GM18861 (cell line): ENCODE measurements around the gene C16orf86.

Source experiments
- ATAC-seq: cut with Tn5 transposase; IDR thresholded peaks from one replicate; pipeline ENCODE4 v1.9.1; 2021; ENCODE audit not compliant: unreplicated experiment

Gene C16orf86

DNA sequence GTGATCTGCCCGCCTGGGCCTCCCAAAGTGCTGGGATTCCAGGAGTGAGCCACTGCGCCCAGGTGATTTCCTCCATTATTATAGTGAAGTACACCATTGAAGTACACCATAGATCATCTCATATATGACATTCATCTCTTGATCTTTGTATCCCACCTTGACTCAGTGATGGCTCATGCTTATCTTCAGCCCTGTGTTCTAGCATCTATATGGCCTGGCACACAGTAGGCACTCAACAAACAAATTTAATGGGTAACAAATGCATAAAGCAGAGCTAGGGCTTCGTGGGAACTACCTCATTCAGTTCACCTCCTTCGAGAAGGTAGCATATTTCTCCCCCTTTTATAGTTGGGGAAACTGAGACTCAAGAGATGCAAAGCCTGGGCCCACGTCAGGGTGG is 1.0 kb upstream of the C16orf86 start:
- ATAC-seq = no peak

DNA sequence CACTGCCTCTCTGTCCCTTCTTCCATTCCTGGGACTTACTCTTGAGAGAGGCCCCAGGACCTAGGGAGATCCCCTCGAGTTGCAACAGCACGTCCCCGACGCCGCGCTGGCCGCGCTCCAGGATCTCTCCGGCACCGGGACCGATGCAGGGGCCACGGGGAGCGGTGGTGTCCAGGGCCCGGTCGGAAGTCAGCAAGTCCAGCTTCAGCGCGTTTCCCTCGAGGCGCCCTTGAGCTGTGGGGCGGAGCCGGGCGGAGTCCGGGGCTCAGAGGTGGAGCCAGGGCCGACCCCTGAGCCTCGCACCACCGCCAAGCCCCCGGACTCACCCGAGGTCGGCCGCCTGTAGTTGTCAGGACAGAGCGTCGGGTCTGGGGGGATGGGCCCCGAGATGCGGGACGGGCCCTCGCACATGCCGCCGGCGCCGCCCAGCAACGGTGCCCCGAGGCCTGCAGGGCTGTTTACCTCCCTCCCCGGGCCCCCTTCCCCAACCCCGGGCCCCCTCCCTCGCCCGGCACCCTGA is 522 bp upstream of the C16orf86 start:
- no peak for ATAC-seq

DNA sequence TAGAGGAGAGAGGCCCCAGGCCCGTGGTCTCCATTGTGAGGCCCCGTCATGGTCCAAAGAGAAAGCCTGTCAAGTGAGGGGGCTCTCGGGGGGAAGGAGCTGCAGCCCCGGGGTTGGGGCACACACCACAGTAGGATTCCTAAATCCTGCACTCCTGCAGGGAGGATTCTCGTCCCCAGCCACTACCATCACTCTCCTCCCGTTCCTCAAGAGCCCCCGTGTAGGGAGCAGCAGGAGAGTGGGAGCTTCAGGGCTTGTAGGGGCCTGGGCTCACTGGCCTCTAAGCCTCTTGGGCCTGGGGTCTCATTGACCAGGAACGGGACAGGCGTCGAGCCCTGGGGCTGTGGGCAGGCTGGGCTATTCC is 821 bp downstream of the C16orf86 start:
- no peak for ATAC-seq

DNA sequence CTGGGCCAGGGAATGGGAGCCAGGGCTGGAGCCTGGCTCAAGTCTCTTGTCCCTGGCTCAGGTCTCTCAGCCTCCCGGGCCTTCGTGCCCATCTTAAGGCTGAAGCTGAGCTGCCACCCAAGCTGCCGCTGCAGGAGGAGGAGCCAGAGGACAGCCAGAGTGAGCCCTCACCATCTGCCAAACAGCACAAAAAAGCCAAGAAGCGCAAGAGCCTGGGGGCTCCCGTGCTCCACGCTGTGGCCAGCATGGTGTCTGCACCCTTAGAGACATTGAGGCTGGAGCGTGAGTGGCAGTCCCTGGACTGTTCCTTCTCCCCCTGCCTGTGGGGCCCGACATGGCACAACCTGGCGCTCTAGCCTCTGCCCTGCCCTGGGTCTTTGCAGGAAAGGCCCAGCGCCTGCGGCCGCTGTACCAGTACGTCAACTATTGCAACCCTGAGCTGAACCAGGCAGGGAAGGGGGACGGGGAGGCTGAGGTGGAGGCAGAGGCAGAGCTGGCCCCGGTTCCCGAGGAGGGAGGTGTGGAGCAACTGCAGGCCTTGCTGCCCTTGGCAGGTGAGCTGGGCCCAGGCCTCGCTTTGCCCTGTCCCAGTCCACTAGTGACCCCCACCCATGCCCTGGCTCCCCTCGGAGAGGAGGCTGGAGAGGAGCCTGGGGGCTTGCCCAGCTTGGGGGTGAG is 1.3 kb downstream of the C16orf86 start:
- peak; percentile 68 for ATAC-seq

DNA sequence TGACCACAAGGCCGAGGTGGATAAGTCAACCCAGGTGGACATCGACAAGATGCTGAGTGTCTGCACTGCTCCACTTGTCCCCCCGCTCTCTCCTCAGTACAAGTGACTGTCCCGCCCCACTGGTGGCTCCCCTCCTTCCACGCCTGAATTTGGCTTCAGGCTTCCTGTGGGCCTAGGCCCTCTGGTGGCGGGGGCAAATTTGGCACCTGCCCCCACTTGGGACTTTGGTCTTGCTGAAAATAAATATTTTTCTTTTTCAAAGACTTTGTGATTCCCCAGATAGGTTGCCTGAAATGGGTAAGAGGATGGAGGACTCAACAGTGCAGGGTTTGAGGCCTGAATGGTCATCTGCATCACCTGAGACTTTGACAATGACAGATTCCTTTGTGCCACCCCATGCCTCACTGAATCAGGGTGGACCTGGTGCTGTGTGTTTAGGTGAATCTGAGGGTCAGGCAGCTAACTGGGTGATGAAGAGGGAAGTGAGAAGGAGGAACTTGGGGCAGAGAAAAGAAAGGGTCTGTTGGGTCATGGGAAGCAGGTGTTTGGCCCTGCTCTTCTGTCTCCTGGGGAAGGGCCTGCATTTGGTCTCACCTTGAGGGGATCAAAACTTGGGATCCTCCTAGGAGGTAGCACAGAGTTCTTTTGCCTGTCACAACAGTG is 2.0 kb downstream of the C16orf86 start:
- ATAC-seq = no peak

DNA sequence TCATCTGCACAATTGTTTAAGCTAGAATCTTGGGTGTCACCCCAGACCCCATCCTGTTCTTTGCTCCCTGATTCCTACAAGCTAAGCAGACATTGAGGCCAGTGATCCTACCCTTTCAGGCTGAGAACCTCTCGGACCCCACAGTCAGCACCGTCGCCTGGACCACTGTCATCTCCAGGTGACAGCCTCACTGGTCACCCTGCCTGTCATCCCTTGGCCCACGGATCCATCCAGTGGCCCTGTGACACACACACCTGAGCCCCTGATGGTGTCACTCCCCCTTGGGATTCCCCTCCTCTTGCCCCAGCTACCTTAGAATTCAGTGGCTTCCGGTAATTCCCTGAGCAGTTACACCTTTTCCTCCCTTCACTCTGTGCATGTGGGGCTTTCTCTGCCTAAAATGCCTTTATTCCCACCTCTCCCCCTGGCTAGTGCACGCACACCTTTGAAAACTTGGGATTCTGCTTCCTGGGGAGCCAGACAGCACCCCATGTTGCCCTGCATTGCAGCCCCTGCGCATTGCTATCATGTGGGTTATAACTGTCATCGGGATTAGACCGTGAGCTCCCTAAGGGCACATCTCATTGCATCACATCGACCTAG is 3.0 kb downstream of the C16orf86 start:
- ATAC-seq = no peak

DNA sequence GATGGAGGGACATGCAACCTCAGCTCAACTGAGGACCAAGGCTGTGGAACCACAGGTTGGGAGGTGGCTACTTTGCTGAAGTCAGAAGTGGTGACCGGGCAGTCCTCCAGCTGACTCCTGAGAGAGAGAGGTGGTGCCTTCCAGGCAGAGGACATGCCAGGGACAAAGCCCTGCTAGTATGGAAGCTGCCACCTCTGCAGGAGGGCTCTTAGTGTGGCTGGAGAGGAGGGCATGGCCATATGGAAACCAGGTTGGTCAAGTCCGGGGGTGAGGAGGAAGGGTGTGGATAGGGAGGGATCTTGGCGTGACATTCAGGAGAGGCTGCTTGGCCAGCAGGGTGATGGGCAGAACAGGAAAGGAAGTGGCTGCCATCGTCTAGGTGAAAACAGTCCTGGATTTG is 5.7 kb downstream of the C16orf86 start:
- no peak for ATAC-seq

DNA sequence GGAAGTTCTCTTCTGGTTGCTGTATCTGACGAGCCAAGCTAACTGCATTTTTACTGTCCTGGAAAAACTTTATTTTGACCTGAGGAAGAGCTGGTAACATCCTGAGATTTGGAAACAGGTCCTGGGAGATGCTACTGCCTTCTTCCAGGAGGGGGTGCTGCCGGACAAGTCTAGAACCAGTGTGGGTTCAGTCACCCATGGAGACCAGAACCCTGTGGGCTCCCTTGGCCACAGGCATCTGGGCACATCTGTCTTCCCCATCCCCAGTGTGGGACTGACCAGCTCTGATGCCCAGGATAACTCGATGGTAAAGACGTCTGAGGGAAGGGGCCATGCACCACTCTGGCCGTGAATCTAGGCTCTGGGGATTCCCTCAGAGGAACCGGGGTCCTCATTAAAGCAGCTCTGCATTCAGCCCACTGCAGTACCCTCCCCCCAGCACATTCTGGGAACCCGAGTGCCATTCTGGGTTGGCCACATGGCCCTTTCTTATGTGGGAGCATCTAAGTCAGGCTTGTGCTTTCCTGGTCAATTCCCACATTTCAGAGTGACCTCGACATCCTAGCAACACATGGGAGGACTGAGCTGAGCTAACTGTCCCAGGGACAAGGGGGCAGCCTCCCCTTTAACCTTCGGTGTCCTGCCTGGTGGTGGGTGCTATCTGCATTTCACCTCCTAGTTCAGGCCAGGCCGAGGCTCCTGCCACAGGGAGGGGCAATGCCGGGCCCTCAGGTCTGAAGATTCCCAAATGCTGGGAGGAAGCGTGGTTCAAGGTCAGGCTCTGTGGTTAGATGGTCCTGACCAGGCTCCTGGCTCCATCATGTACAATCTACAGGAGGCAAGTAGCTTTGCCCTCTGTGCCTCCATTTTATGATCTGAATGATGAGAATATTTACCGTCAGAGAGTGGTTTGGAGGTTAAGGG is 6.4 kb downstream of the C16orf86 start:
- ATAC-seq = no peak

DNA sequence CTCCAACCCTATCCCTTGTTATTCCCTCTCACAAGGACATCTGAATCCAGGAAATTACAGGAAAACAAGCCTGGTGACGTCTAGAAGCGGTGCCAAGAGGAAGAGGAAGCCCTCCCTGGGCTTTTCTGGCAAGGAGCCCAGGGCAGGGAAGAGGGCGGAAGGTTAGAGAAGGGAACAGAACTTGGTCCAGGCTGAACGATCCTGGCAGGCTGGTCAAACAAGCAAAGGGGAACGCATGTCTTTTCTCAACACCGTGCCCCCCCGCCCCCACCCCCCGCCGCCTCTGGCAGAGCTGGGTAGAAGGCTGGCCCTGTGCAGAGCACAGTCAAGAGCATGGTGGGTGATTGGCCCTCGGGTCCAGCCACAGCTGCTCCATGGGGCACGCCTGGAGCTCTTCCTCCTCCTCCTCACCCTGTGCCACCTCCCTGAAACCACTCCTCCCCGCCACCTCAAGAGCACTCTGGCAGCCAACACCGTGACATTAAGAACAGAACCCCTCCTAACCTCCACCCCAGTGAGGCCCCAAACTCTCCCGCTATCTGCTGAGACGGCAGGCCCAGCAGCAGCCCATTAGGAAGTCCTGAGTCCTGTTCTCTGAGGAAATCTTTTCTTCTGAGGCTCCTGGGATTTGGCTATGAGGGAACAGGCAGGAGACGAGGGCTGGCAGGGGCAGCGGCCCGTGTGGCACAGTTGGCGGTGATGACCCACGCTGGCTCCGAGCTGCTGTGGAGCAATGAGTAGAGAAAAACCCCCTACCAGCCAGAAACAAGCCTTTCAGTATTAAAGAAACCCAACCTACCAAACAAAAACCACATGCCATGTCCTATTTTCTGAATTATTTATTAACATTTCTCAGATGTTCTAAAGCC is 7.3 kb downstream of the C16orf86 start:
- ATAC-seq = no peak

DNA sequence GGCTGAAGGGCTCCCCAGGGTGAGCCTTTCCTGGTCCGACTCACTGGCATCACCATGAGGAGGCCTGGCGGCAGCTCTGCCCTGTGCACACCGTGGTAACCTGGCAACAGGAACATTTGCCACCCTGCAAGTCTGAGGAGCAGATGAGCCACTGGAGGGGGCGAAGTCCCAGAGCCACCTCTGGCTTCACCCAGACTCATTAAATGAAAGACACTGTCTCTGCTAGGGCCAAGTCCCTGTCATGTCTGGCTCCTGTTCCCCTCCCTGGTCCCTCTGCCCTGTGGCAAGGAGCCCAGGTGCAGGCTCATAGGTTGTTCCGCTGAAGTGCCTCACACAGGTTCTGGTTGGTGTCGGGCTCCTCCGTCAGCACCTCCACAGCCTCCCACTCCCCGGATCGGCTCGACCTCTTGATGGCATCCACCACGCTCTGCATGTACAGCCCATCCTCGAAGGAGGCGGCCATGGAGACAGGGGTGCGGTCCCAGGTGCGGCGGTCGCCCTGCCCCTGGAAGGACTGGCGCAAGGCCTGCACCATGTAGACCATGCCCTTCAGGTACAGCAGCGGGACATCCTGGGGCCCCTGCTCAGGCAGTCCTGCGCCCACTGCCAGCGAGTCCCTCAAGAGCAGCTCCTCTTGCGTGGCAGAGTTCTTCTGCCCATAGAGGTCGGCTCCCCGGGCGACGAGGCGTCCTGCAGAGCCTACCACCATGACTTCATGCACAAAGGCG is 8.4 kb downstream of the C16orf86 start:
- no peak for ATAC-seq

DNA sequence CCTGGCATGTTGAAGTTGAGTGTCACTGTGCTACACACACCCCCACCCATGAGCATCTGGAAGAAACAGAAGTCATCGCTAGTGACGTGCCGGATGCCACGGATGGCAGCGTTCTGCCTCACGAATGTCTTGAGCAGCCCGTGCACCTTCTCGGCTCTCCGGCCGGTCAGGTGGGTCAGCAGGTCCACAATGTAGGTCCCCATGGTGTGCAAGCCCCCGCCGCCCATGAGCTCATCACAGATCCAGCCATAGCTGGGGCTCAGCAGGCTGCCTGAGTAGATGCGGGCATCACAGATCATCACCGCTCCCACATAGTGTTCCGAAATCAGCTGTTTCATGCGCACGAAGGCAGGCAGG is 8.9 kb downstream of the C16orf86 start:
- no peak for ATAC-seq

DNA sequence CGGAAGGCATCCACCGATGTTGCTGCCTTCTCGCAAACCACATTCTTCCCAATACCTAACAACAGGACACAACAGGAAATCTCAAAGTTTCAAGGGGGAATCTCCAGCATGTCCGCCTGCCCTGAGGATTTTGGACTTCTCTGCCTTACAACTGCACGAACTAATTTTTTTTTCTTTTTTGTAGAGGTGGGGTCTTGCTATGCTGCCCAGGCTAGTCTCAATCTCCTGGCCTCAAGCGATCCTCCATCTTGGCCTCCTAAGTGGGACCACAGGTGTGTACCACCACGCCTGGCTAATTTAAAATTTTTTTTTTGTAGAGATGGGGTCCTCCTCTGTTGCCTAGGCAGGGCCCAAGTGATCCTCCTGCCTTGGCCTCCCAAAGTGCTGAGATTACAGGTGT is 9.4 kb downstream of the C16orf86 start:
- ATAC-seq = no peak

DNA sequence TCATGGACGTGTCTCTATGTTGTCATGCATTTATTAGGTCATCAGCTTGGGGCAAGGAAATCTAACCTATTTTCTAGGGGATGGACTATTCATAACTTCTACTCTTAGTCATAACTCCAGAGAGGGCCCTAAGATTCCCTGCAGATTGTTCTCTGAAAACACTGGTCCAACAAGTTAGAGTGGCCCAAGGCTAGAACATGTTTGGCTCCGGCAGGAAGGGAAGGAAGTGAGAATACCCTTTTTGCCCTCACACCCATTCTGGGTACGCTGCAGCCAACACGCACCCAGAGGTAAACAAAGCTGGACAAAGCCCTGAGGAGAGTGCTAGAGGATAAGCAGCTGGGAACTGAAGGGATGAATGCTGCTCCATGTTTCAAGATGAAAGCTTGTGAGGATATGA is 9.9 kb downstream of the C16orf86 start:
- no peak for ATAC-seq

DNA sequence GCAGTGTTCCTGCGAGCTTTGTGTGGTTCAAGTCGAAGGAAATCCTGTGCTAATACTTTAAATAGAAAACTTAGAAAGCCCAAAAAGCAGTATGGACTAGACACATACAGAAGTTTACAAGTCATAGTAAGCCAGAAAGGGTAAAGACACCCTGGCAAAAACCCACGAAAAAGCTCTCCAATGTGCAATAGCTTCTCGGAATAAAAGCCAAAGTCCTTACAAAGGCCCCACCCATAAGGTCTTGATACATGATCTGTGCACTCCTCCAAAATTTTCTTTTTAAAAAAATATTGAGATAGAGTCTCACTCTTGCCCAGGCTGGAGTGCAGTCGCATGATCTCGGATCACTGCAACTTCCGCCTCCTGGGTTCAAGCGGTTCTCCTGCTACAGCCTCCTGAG is 10.3 kb downstream of the C16orf86 start:
- ATAC-seq = no peak

DNA sequence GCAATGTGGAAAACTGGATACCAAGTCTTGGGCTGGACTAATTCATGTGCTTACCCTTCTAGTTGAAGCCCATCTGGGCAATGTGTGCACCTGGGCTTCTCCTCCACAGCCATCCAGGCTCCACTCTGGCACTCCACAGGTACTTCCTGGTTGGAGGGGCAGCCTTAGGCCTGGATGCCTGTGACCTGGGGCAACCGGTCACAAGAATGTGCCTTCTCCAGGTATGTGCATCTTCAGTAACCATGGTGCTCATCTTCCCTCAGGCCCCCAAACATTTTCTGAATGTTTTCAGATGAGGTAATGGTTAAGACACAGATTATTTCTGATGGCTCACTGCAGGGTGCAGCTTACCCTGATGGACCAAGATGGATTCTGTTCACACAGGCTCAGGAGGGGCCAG is 11.1 kb downstream of the C16orf86 start:
- no peak for ATAC-seq

DNA sequence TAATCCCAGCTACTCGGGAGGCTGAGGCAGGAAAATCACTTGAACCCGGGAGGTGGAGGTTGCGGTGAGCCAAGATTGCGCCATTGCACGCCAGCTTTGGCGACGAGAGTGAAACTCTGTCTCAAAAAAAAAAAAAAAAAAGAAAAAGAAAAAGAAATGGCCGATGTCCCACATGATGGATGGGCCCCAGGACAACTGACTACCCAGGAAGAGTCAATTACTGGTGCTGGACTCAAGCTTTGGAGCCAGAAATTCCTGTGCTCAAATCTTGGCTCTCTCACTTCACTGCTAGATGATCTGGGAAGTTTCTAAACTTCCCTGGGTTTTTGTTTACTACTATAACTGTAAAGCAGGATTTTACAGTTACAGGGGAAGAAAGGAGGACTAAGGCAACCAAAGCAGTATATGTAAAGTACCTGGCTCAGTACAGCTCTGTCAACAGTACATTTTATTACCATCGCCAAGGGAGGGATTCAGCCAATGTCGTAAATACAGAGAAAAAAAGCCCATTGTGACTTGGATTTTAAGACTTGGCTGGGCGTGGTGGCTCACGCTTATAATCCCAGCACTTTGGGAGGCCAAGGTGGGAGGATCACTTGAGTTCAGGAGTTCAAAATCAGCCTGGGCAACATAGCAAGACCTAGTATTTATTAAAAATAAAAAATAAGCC is 11.9 kb downstream of the C16orf86 start:
- no peak for ATAC-seq

DNA sequence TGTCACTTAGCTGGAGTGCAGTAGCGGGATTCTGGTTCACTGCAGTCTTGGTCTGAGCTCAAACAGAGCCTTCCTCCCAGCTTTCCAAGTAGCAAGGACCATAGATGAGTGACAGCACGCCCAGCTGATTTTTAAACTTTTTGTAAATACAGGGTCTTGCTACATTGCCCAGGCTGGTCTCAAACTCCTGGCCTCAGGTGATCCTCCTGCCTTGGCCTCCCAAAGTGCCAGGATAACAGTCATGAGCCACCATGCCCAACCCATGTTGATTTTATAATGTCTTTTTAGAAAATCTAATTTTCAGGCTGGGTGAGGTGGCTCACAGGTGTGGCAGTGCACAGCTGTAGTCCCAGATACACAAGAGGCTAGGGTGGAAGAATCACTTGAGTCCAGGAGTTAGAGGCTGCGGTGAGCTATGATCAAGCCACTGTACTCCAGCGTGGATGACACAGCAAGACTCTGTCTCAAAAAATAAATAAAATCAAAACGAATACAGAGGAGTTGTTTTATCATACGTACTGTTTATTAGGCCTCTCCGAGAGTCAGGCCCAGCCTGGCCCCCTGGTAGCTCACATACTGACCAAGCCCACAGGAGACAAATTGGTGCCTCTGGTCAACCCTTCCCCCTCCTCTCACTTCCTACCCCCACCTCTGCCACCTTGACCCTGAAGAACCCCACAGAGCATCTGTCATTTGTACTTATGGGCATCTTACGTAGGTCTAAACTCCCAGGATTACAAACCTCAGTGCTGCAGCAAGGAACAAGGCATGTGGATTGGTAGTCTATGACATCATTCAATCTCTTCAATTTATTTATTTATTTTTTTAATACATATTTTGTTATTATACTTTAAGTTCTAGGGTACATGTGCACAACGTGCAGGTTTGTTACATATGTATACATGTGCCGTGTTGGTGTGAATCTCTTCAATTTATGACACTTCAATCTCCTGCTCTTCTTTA is 13.6 kb downstream of the C16orf86 start:
- no peak for ATAC-seq

DNA sequence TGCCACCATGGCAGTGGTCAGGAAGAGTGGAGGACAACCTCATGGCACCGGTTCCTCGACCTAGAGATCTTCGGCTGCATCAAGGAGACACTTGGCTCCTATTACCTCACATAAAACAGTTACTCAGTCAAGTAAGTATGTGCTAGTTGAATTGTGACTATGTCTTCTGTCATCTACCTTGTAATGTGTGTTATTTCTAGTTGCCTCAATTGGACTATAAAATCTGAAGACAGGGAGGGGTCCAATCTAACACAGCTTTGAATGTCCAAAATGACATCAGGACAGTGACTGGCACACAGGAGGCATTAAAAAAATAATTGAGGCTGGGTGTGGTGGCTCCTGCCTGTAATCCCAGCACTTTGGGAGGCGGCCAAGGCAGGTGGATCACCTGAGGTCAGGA is 17.2 kb downstream of the C16orf86 start:
- ATAC-seq = no peak
